GM10248 (cell line): Measurements from ENCODE around the gene TNFRSF25.

ENCODE experiments used
- CTCF ChIA-PET: fragments of 300-600 bp; sonication (Branson Sonifier 250); formaldehyde crosslinking; extraction: SDS; loops from one replicate; lab custom pipeline; 2021; ENCODE audit warnings: antibody characterized with exemption; lab: Yijun Ruan, JAX
- POLR2A ChIA-PET: fragments of 350-650 bp; sonication (Branson Sonifier 250); formaldehyde crosslinking; extraction: SDS; loops from one replicate; lab custom pipeline; 2020; ENCODE audit warnings: antibody characterized with exemption; lab: Yijun Ruan, JAX
- DNase-seq: peaks from one replicate; pipeline ENCODE4 v3.0.0; 2012; ENCODE audit errors: extremely low spot score
- TF ChIP-seq, protein P1 (sequence below): IDR thresholded peaks from 2 replicates; pipeline ENCODE4 v1.5.1; 2012; ENCODE audit warnings: mild to moderate bottlenecking, low read depth; ENCODE audit errors: extremely low read depth, missing control alignments, control extremely low read depth

The TNFRSF25 gene

GRCh38 chr1:6507461-6507911 lies 41.5 kb upstream of the TNFRSF25 start:
- DNase-seq: no peak
- CTCF ChIA-PET: interaction anchor here (1.2 to 1.4 kb wide), 2 partner anchors 9 to 16 kb away, joined by 5 read pairs; no protein-coding TSS in a partner anchor
- POLR2A ChIA-PET: interaction anchor here (0.6 kb wide), 1 partner anchor 212 kb away, joined by 5 read pairs; no protein-coding TSS in a partner anchor
- TF ChIP-seq, protein P1, sequence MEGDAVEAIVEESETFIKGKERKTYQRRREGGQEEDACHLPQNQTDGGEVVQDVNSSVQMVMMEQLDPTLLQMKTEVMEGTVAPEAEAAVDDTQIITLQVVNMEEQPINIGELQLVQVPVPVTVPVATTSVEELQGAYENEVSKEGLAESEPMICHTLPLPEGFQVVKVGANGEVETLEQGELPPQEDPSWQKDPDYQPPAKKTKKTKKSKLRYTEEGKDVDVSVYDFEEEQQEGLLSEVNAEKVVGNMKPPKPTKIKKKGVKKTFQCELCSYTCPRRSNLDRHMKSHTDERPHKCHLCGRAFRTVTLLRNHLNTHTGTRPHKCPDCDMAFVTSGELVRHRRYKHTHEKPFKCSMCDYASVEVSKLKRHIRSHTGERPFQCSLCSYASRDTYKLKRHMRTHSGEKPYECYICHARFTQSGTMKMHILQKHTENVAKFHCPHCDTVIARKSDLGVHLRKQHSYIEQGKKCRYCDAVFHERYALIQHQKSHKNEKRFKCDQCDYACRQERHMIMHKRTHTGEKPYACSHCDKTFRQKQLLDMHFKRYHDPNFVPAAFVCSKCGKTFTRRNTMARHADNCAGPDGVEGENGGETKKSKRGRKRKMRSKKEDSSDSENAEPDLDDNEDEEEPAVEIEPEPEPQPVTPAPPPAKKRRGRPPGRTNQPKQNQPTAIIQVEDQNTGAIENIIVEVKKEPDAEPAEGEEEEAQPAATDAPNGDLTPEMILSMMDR: no peak

GRCh38 chr1:6507037-6507428 lies 41.1 kb upstream of the TNFRSF25 start:
- CTCF ChIA-PET: interaction anchor here (1.2 to 1.4 kb wide), 2 partner anchors 9 to 16 kb away, joined by 5 read pairs; no protein-coding TSS in a partner anchor
- TF ChIP-seq, protein P1: no peak
- no peak for DNase-seq
- POLR2A ChIA-PET: interaction anchor here (0.6 kb wide), 1 partner anchor 211 kb away, joined by 5 read pairs; no protein-coding TSS in a partner anchor

- CTCF ChIA-PET: interaction anchor here (1.2 to 1.7 kb wide), 3 partner anchors 8 to 140 kb away, joined by 5 read pairs; no protein-coding TSS in a partner anchor
- no peak for DNase-seq
- POLR2A ChIA-PET: no interaction called here
- TF ChIP-seq, protein P1: no peak
These were observed 40.5 kb upstream of the TNFRSF25 start for GRCh38 chr1:6506210-6507036.

GRCh38 chr1:6505367-6506209 lies 39.6 kb upstream of the TNFRSF25 start:
- TF ChIP-seq, protein P1: no peak
- no peak for DNase-seq
- ChIA-PET CTCF (interaction anchor here (1.3 to 1.7 kb wide), 2 partner anchors 16 to 141 kb away, joined by 5 to 7 read pairs; no protein-coding TSS in a partner anchor), POLR2A (no interaction called here)

GRCh38 chr1:6504887-6505286 lies 38.9 kb upstream of the TNFRSF25 start:
- ChIA-PET POLR2A (no interaction called here), CTCF (interaction anchor here (1.3 to 1.7 kb wide), 2 partner anchors 15 to 142 kb away, joined by 5 to 7 read pairs; no protein-coding TSS in a partner anchor)
- TF ChIP-seq, protein P1: no peak
- DNase-seq: no peak
